GM21737 (cell line): ENCODE measurements around the gene ZC2HC1C.
"Not testable (repeated sequence)": the region's sequence is repeated elsewhere in the genome, so short reads cannot be mapped to it uniquely, and the experiment has no call there.

ENCODE experiments used
- ATAC-seq: cut with Tn5 transposase; IDR thresholded peaks from one replicate; pipeline ENCODE4 v1.9.1; 2021; ENCODE audit warnings: mild to moderate bottlenecking, moderate library complexity; ENCODE audit not compliant: unreplicated experiment

ZC2HC1C gene

GRCh38 chr14:75053396-75054291, 15.8 kb upstream of the ZC2HC1C start:
- ATAC-seq = no peak

DNA sequence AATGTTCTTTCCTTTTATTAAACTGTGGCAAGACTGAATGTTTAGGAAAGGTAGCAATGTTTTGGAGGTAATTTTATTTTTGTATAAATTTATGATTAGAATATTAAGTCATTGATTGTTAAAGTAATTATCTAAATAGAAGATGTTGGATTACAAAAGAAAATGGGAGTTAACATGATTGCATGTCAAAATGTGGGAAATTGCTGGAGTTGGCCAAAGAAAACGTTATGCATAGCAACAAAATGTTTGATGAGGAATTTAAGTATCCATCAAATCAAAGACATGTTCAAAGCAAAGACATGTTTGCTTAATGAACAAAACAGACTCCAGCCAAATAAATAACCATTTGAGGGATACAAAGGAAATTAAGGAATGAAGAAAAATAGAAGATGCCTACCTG, 15.0 kb upstream of the ZC2HC1C start:
- ATAC-seq = no peak

DNA sequence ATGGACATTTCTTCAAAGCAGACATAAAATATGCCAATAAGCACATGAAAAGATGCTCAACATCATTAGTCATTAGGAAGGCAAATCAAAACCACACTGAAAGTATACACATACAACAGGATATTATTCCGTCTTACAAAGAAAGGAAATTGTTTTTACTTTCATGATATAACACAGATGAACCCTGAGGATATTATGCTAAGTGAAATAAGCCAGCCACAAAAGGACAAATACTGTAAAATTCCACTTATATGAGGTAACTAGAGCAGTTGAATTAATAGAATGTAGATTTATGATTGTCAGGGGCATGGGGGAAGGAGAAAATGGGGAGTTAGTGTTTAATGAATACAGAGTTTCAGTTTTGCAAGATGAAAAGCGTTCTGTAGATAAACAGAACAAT, 9.8 kb upstream of the ZC2HC1C start:
- ATAC-seq = no peak

GRCh38 chr14:75060420-75060819, 9.0 kb upstream of the ZC2HC1C start:
- no peak for ATAC-seq

GRCh38 chr14:75063013-75063412, 6.4 kb upstream of the ZC2HC1C start:
- no peak for ATAC-seq

DNA sequence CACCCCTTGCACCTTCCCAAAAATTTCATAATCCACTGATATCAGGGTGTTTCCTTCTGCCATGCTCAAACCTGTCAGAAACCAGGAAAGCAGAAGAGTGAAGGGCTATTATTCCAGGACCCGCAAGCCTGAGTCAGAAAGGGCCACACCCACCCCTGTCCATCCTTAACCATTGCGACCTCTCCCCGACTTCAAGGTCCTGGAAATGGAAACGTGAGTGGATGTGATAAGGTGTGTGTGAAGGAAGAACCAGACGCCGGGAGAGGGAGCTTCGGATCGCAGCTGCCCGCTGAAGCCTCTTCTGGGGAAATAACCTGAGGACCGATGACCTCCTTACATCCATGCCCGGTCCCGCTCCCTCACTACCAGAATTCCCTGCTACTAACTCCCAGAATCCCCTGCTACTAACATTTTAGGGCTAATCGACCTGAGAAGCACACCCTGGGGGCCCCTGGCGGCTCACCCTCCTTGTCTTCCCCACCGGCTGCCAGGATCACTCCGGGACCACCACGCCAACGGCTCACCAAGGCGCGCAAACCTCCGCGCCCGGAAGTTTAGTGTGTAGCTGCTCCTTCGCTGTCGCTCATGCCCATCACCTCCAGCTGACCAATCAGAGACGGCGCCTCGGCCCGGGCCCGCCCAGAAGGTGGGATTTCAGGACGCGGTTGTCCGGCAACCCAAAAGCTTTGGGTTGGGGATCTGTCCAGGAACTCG, 5.8 kb upstream of the ZC2HC1C start, which contains the start of gene ACYP1:
ACYP1 (minus strand) TSS at position 534 of the 714 bp plus-strand sequence; CDS start at position 63, 471 bp downstream.
- ATAC-seq = peak; percentile 96

- ATAC-seq = no peak
Measured at GRCh38 chr14:75064205-75064567, 5.3 kb upstream of the ZC2HC1C start.

- ATAC-seq = no peak
Measured at GRCh38 chr14:75066691-75067090, 2.8 kb upstream of the ZC2HC1C start.

DNA sequence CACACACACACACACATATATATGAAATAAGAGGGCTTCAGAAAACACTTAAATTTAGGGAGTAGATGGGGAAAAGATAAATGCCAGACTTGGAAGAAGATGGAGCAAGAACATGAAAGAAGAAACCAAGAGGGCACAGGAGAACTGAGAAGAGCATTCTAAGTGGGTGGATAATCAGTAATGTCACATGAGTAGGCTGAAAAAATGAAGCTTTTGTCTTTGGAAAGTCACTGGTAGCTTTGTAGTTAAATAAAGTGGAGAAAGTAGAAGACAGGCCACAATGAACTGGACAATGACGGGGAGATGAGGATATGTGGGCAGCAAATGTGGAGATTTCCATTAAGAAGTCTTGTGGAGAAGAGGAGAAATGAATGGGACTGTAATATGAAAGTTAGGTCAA, 2.2 kb upstream of the ZC2HC1C start:
- no peak for ATAC-seq

DNA sequence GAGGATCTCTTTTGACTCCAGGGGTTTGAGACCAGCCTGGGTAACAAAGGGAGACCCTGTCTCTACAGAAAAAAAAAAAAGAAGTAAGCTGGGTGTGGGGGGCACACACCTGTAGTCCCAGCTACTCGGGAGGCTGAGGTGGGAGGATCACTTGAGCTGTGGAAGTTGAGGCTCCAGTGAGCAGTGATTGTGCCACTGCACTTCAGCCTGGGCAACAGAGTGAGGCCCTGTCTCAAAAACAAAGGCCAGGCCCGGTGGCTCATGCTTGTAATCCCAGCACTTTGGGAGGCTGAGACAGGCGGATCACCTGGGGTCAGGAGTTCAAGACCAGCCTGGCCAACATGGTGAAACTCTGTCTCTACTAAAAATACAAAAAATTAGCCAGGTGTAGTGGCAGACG, 1.7 kb upstream of the ZC2HC1C start:
- ATAC-seq = not testable (repeated sequence)

DNA sequence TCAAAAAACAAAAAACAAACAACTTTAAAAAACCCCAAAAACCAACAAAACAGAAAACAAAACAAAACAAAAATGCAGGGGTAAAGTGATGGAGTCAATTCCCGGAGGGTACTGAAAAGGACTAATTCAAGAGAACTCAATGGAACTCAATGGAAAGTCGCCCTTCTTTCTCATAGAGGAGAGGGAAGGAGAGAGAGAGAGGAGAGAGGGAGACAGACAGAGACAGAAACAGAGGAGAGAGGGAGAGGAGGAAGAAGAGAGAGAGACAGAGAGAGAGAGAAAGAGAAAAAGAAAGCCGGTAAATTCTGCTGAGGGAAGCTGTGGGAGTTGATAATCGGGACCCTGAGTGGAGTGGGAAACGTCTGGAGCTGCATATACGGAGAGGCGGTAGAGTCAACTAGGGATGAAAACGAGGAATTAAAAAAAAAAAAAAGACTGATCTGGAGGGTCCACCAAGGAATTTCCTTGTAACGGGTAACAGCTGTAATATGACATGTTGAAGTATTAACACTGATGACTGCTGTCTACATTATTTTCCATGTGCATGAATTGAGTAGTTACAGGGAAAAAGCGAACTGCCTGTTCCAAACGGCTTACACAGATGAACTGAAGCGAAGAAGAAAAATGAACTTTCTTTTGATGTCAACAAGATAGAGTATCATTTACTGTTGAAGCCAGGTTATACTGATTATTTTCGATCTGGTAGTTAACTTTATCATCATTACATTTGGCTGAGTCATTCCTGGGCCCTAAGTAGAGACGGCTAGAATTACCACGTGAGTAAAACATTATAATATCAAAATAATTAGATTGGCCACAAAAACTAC, 934 bp upstream of the ZC2HC1C start:
- ATAC-seq = no peak

DNA sequence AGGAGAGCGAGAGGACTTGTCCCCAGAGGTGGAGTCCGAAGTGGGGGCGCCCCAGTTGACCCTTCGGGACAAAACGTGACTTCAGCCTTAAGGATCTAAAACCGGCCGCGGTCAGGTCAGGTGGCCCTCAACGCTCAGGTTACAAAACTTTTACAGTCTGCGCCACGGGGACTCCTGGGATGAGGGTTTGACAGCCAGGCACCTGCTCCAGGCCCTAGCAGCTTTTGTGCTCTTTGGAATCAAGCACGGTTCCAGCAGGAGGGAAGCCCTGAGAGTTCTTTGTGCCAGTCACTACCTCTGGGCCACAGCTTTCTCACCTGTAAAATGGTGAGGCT, 337 bp downstream of the ZC2HC1C start:
- no peak for ATAC-seq

DNA sequence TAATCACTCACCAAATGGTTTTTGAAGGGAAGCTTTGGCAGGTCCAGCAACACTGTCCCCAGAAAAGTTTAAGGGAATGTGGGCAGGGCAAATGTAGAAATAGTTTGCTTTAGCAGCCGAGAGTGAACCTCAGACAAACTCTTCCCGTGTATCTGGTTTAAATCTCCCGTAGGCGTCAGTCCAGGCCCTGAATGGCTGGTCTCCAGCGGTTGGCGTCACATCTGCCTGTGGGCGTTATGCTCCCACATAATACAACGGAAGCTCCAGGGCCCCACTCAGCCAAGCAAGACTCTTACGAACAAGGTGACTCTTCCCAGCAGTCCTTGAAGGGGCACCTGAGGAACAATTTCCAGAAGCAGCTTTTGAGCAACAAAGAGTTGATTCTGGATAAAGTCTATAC, 942 bp downstream of the ZC2HC1C start:
- ATAC-seq = no peak

- ATAC-seq = no peak
Measured at GRCh38 chr14:75077794-75078193, 8.4 kb downstream of the ZC2HC1C start.

- no peak for ATAC-seq
Measured at GRCh38 chr14:75079521-75079920, 10.1 kb downstream of the ZC2HC1C start.

- no peak for ATAC-seq
Measured at GRCh38 chr14:75081660-75082229, 12.3 kb downstream of the ZC2HC1C start.

DNA sequence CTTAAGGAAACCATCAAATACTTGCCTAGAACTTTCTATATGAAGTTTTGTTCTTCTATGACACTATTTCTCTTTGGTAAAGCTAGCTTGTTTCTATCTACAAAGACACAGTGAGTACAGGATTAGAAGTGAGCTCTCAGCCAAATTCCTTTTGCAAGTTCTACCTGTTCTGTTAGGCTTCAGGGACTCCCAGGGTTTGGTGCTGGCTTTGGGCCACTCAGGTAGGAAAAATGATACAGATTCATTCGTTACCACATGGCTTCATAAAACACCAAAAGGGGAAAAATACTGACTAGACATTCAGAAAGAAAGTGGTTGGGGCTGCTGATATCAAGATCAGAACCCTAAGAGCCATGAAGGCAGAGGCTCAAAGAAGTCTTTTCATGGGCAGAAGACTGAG, 13.8 kb downstream of the ZC2HC1C start:
- no peak for ATAC-seq

DNA sequence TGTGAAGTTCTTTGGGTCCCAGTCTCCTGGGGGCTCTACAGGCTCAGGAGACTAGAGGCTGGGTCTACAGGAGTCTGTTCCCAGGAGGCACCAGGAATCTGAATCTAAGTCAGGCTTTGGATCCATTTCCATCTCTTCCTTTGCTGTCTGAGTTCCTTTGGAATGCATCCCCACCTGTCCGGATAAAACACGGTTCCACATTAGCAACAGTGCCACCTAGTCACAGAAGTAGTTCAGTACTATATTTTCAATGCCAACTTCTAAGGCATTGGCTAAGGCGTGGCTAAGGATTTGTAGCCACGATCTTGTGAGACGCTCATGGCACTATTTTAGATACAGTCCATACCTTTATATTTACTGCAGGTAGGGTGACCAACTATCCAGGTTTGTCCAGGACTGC, 15.1 kb downstream of the ZC2HC1C start:
- ATAC-seq = no peak

DNA sequence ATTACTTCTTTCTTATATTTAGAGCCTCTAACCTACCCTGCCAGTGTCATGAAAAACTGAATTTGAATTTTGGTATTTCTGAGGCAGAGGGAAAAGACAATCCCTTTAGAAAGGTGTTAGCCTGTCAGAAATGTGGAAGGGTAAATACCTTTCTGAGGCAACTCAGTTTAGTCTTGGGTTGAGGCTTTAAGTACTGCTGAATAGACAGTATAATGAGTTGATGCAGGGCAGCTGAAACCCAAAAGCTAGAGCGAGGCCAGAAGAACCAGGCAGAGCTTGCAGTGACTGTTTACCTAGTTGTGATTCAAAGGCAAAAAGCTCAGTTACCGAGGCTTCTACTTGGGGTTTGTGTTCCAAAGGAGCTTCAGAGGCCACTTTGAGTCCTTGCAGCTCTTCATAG, 18.7 kb downstream of the ZC2HC1C start:
- no peak for ATAC-seq

GRCh38 chr14:75088566-75089373, 19.3 kb downstream of the ZC2HC1C start:
- ATAC-seq = no peak
